GM12878 (cell line): Measurements from ENCODE around the gene SLC25A40. TPM values are rescaled to one million over a fixed set of nuclear protein-coding genes. Genes with fewer than 3 reads are reported as not detected.
"Not testable (repeated sequence)": the region's sequence is repeated elsewhere in the genome, so short reads cannot be mapped to it uniquely, and the experiment has no call there.

ENCODE experiments used
- ATAC-seq: fragments of 200-7000 bp; cut with Tn5 transposase; 3 replicates; pipeline ENCODE4 v1.9.1; 2020; ENCODE audit warnings: mild to moderate bottlenecking, moderate library complexity
- BruUV-seq: library from RNA; stranded (reverse); fragments of 400-500 nt; replicated peaks from 2 replicates; lab custom pipeline; 2021; lab: Mats Ljungman, UMichigan
- CTCF ChIA-PET: fragments of 300-600 bp; sonication (Branson Sonifier 250); formaldehyde crosslinking; extraction: SDS; loops from one replicate; lab custom pipeline; 2021; ENCODE audit warnings: inconsistent platforms; lab: Yijun Ruan, JAX
- POLR2A ChIA-PET: fragments of 350-600 bp; formaldehyde crosslinking; extraction: SDS; loops from one replicate; lab custom pipeline; 2021; ENCODE audit warnings: inconsistent platforms; lab: Charles Lee
- RAD21 ChIA-PET: fragments of 300-600 bp; sonication (Branson Sonifier 250); formaldehyde crosslinking; loops from one replicate; lab custom pipeline; 2023; ENCODE audit warnings: antibody characterized with exemption; ENCODE audit not compliant: unreplicated experiment; lab: Charles Lee
- SMC1A ChIA-PET: fragments of 300-600 bp; sonication (Branson Sonifier 250); formaldehyde crosslinking; loops from one replicate; lab custom pipeline; 2023; ENCODE audit not compliant: unreplicated experiment, uncharacterized antibody; lab: Charles Lee
- DNase-seq: peaks from one replicate; pipeline ENCODE4 v3.0.0-alpha.2; 2011; ENCODE audit warnings: low read depth, low spot score
- FAIRE-seq: peaks from 3 replicates; lab custom pipeline; 2011; peaks lifted over from hg19 to GRCh38; lab: Jason Lieb, UNC
- H2AFZ ChIP-seq: 2 replicates; pipeline ENCODE4 v1.6.0; 2011; ENCODE audit warnings: low read depth, low read length, control low read depth; ENCODE audit not compliant: control insufficient read depth
- H3K27ac ChIP-seq: 2 replicates; pipeline ENCODE4 v1.5.1; 2011; ENCODE audit warnings: control low read depth; ENCODE audit not compliant: control insufficient read depth, insufficient read depth
- H3K27me3 ChIP-seq, 2 experiments: replicated peaks in 1 of 2; 2 replicates each; pipeline versions ENCODE4 v1.6.0 to v1.6.1; 2011; ENCODE audit warnings: low read length in 1 of 2; ENCODE audit not compliant: control insufficient read depth in 2 of 2, insufficient read depth in 2 of 2
- H3K36me3 ChIP-seq, 2 experiments: 2 replicates each; pipeline ENCODE4 v1.5.1; 2011; ENCODE audit warnings: low read length in 1 of 2; ENCODE audit not compliant: control insufficient read depth in 2 of 2, insufficient read depth in 2 of 2
- H3K4me1 ChIP-seq: 2 replicates; pipeline ENCODE4 v1.6.1; 2011; ENCODE audit warnings: mild to moderate bottlenecking, low read length, moderate library complexity, mixed read lengths; ENCODE audit not compliant: control insufficient read depth, insufficient read depth
- H3K4me2 ChIP-seq: 2 replicates; pipeline ENCODE4 v1.6.0; 2011; ENCODE audit warnings: control low read depth; ENCODE audit not compliant: control insufficient read depth, insufficient read depth
- H3K4me3 ChIP-seq: fragments of 200-600 bp; sonication (generic); 2 replicates; pipeline ENCODE4 v1.5.1; 2016
- H3K79me2 ChIP-seq: 2 replicates; pipeline ENCODE4 v1.6.0; 2011; ENCODE audit warnings: low read length; ENCODE audit not compliant: control insufficient read depth, insufficient read depth
- H3K9ac ChIP-seq: 2 replicates; pipeline ENCODE4 v1.8.0; 2011; ENCODE audit warnings: low read length, control low read depth, mixed read lengths; ENCODE audit not compliant: control insufficient read depth, insufficient read depth
- H3K9me3 ChIP-seq: replicated peaks from 3 replicates; pipeline ENCODE4 v1.5.1; 2011; ENCODE audit warnings: mild to moderate bottlenecking, low read length; ENCODE audit not compliant: control insufficient read depth, insufficient read depth
- H4K20me1 ChIP-seq: 2 replicates; pipeline ENCODE4 v1.6.0; 2011; ENCODE audit not compliant: control insufficient read depth, insufficient read depth
- BACH1 ChIP-seq: fragments of 450-650 bp; IDR thresholded peaks from 2 replicates; pipeline ENCODE4 v1.6.1; 2017; ENCODE audit warnings: mild to moderate bottlenecking, borderline replicate concordance
- FOXM1 ChIP-seq: IDR thresholded peaks from 2 replicates; pipeline ENCODE4 v1.6.1; 2012; ENCODE audit warnings: low read depth, mild to moderate bottlenecking, inconsistent platforms, low read length, moderate library complexity
- GABPA ChIP-seq: IDR thresholded peaks from 2 replicates; pipeline ENCODE4 v1.6.1; 2014; ENCODE audit warnings: antibody characterized with exemption, low read depth, mild to moderate bottlenecking, inconsistent platforms
- REST ChIP-seq: IDR thresholded peaks from 2 replicates; pipeline ENCODE4 v1.6.1; 2012; ENCODE audit warnings: mild to moderate bottlenecking, low read depth, low read length
- ZBED1 ChIP-seq: IDR thresholded peaks from 2 replicates; pipeline ENCODE4 v1.6.1; 2016; ENCODE audit warnings: borderline replicate concordance
- ZNF687 ChIP-seq: fragments of 450-650 bp; IDR thresholded peaks from 2 replicates; pipeline ENCODE4 v1.6.1; 2017; ENCODE audit warnings: mild to moderate bottlenecking, moderate library complexity
- WGBS: methylation state at CpG from one replicate; pipeline ENCODE4 v1.1.6; 2016; ENCODE audit warnings: low lambda C conversion rate; ENCODE audit not compliant: insufficient replicate concordance, insufficient coverage; ENCODE audit errors: missing lambda C conversion rate; 5-methylcytosine and 5-hydroxymethylcytosine counted together
- in situ Hi-C: fragments of 300-500 bp; cut with MboI; formaldehyde crosslinking; loops from 9 replicates; pipeline ENCODE4 v1.14.3; 2018; ENCODE audit warnings: mixed read lengths
- intact Hi-C: fragments of 100-400 bp; cut with micrococcal nuclease; formaldehyde crosslinking; loops from one replicate; pipeline ENCODE4 v1.14.2; 2022; ENCODE audit not compliant: unreplicated experiment
- polyA plus RNA-seq, 11 experiments: library from polyadenylated mRNA; depleted of rRNA in 4 of 11; unstranded in 6 of 11; stranded (reverse) in 5 of 11; fragments of >200 nt; fragmentation: Nextera tagmentation in 4 of 11; fragmentation: Illumina TruSeq in 1 of 11; extraction: Ambion mirVana in 4 of 11; extraction: Trizol in 1 of 11; gene quantifications; 1 replicate in 1 of 11; 2 replicates in 10 of 11; pipeline versions ENCODE4 v1.2.1 to v1.2.3, GENCODE V29; 2011 to 2016; ENCODE audit warnings: inconsistent platforms in 2 of 11, missing spikeins in 2 of 11, low read depth in 1 of 11
- total RNA-seq, 4 experiments: library from RNA; depleted of rRNA in 3 of 4; stranded (reverse); fragments of >200 nt in 3 of 4; fragmentation: Illumina TruSeq in 1 of 4; extraction: Trizol in 1 of 4; gene quantifications; 2 replicates each; pipeline versions ENCODE4 v1.2.1 to v1.2.3, GENCODE V29; 2013 to 2021

The SLC25A40 gene
- total and polyA plus RNA-seq, 10 of the 15 experiments (the other 5 are each of a cell fraction or from before 2014, with no cell fraction given) = 15.8 to 60.3 (median 22.2) TPM

GRCh38 chr7:87870471-87870870, 5.7 kb downstream of the SLC25A40 start:
- Histone ChIP-seq H3K27me3 (no peaks in the 10 kb centered on the region), H3K36me3 (peaks cover 0 to 11% of the 10 kb centered on the region in 2 experiments; a peak in 3 of 4 replicates), H2AFZ (no peak overlapping the region), H3K4me3 (no peak overlapping the region), H3K9ac (no peak overlapping the region), H3K4me2 (no peak overlapping the region), H4K20me1 (no peaks in the 10 kb centered on the region), H3K9me3 (peaks cover 45% of the 10 kb centered on the region), H3K27ac (no peak overlapping the region), H3K4me1 (no peaks in the 10 kb centered on the region), H3K79me2 (peaks cover 63% of the 10 kb centered on the region)
- intact Hi-C loops = loop anchor here (10.0 kb wide), 2 partner anchors 396 to 716 kb away; partner anchors contain the start of genes ABCB4 and DMTF1
- FAIRE-seq (no peak), DNase-seq (no peak), ATAC-seq (no peak)
- 96% methylated on average over 4 of the region's 4 CpGs for WGBS
- CTCF ChIA-PET = interaction anchor here (0.6 to 1.7 kb wide), 4 partner anchors 11 to 110 kb away, joined by 3 to 4 read pairs (median 4); no protein-coding TSS in a partner anchor
- RAD21 ChIA-PET = no interaction called here
- TF ChIP-seq FOXM1 = no peak
- TF ChIP-seq GABPA = no peak
- TF ChIP-seq ZBED1 = no peak
- no peak for TF ChIP-seq REST
- no peak for TF ChIP-seq BACH1
- TF ChIP-seq ZNF687 = no peak
- in situ Hi-C loops = no loop called here
- SMC1A ChIA-PET = interaction anchor here (1.3 to 4.5 kb wide), 5 partner anchors 11 to 271 kb away, joined by 3 to 32 read pairs (median 4); no protein-coding TSS in a partner anchor
- POLR2A ChIA-PET = no interaction called here
- BruUV-seq = no TSS peak

- WGBS = 96% methylated on average over 6 of the region's 6 CpGs
- POLR2A ChIA-PET, H2AFZ ChIP-seq, BruUV-seq, RAD21 ChIA-PET, ATAC-seq, H3K9ac ChIP-seq, H3K27ac ChIP-seq, H3K4me3 ChIP-seq, H4K20me1 ChIP-seq, DNase-seq, intact Hi-C loops, H3K4me2 ChIP-seq, in situ Hi-C loops, H3K27me3 ChIP-seq, FAIRE-seq, CTCF ChIA-PET, H3K4me1 ChIP-seq: not testable (repeated sequence)
- Histone ChIP-seq H3K9me3 (peaks cover 37% of the 10 kb centered on the region), H3K36me3 (peaks cover 0 to 14% of the 10 kb centered on the region in 2 experiments; a peak in 3 of 4 replicates), H3K79me2 (peaks cover 24% of the 10 kb centered on the region)
- SMC1A ChIA-PET = interaction anchor here (1.1 to 1.6 kb wide), 2 partner anchors 8 to 12 kb away, joined by 3 to 4 read pairs; no protein-coding TSS in a partner anchor
Measured at GRCh38 chr7:87866533-87866932, 9.6 kb downstream of the SLC25A40 start.
